Cardiac muscle cell (in vitro differentiated cells and primary cell): ENCODE measurements around the gene PRODH2. TPM values are rescaled to one million over a fixed set of nuclear protein-coding genes. Genes with fewer than 3 reads are reported as not detected.

Experiments
- DNase-seq, 2 donors: peaks; one replicate each; pipeline versions ENCODE4 v3.0.0 to v3.0.0-alpha.2; 2010 to 2017; ENCODE audit warnings: low read depth in 1 of 2, low spot score in 1 of 2
- H3K27ac ChIP-seq: fragments of 200-600 bp; sonication (generic); 2 replicates; pipeline ENCODE4 v1.5.1; 2016
- H3K27me3 ChIP-seq: fragments of 200-600 bp; sonication (generic); 2 replicates; pipeline ENCODE4 v1.6.0; 2016; ENCODE audit warnings: control low read depth
- H3K36me3 ChIP-seq: fragments of 200-600 bp; sonication (generic); 2 replicates; pipeline ENCODE4 v1.5.1; 2016; ENCODE audit warnings: control low read depth
- H3K4me1 ChIP-seq: fragments of 200-600 bp; sonication (generic); 2 replicates; pipeline ENCODE4 v1.8.1; 2017; ENCODE audit warnings: low read depth, mild to moderate bottlenecking, mixed run types
- H3K4me3 ChIP-seq: fragments of 200-600 bp; sonication (generic); 2 replicates; pipeline ENCODE4 v1.5.1; 2016; ENCODE audit warnings: mild to moderate bottlenecking
- H3K9me3 ChIP-seq: fragments of 200-600 bp; sonication (generic); 2 replicates; pipeline ENCODE4 v1.5.1; 2017; ENCODE audit warnings: low read depth, mild to moderate bottlenecking, control low read depth
- polyA plus RNA-seq: library from polyadenylated mRNA; unstranded; fragments of >200 nt; fragmentation: Nextera tagmentation; extraction: Ambion mirVana; gene quantifications from 2 replicates; pipeline ENCODE4 v1.2.1, GENCODE V29; 2016
- total RNA-seq: library from RNA; depleted of rRNA; stranded (reverse); fragments of >200 nt; gene quantifications from 2 replicates; pipeline ENCODE4 v1.2.3, GENCODE V29; 2016
- TF ChIP-seq, protein P1 (sequence below): IDR thresholded peaks from 2 replicates; pipeline ENCODE4 v1.5.1; 2012; ENCODE audit warnings: low read depth, mild to moderate bottlenecking, low read length

Gene PRODH2, protein sequence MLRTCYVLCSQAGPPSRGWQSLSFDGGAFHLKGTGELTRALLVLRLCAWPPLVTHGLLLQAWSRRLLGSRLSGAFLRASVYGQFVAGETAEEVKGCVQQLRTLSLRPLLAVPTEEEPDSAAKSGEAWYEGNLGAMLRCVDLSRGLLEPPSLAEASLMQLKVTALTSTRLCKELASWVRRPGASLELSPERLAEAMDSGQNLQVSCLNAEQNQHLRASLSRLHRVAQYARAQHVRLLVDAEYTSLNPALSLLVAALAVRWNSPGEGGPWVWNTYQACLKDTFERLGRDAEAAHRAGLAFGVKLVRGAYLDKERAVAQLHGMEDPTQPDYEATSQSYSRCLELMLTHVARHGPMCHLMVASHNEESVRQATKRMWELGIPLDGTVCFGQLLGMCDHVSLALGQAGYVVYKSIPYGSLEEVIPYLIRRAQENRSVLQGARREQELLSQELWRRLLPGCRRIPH
- total RNA-seq, result 0.09 TPM in 1 of 2 replicates, not detected in the other
- polyA plus RNA-seq, result not detected in 2 replicates

DNA sequence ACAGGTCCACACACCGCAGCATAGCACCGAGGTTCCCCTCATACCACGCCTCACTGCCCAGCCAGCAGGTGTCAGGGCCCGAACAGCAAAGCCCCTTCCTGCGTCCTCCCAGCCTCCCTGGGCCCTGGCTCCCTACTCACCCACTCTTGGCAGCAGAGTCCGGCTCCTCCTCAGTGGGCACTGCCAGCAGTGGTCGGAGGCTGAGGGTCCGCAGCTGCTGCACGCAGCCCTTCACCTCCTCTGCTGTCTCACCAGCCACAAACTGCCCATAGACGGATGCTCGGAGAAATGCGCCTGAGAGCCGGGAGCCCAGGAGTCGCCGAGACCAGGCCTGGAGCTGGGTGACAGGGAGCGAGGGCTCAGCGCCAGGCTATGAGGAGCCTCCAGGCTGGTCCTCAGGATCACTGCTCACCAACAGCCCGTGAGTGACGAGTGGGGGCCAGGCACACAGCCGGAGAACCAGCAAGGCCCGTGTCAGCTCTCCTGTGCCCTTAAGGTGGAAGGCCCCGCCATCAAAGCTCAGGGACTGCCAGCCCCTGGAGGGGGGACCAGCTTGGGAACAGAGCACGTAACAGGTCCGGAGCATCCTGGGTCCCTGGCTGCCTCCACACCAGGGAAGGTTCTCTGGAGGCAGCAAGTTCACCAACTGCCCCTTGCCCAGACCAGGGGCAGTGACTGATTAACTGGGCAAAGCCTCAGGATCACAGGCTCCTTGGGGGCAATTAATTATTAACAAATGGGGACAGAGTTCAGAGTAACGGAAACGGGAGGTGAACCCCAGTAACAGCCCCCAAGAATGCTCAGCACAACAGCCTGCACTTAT is at the start of gene PRODH2:
PRODH2 (minus strand) TSS at position 626 of the 823 bp plus-strand sequence; CDS start at position 586, 40 bp downstream.
- DNase-seq, result no peak
- H3K36me3 ChIP-seq, result no peaks in the 10 kb centered on the region
- no peak within 1 kb of the TSS for H3K27ac ChIP-seq
- no peak within 1 kb of the TSS for H3K4me3 ChIP-seq
- no peaks in the 10 kb centered on the region for H3K4me1 ChIP-seq
- TF ChIP-seq, protein P1, sequence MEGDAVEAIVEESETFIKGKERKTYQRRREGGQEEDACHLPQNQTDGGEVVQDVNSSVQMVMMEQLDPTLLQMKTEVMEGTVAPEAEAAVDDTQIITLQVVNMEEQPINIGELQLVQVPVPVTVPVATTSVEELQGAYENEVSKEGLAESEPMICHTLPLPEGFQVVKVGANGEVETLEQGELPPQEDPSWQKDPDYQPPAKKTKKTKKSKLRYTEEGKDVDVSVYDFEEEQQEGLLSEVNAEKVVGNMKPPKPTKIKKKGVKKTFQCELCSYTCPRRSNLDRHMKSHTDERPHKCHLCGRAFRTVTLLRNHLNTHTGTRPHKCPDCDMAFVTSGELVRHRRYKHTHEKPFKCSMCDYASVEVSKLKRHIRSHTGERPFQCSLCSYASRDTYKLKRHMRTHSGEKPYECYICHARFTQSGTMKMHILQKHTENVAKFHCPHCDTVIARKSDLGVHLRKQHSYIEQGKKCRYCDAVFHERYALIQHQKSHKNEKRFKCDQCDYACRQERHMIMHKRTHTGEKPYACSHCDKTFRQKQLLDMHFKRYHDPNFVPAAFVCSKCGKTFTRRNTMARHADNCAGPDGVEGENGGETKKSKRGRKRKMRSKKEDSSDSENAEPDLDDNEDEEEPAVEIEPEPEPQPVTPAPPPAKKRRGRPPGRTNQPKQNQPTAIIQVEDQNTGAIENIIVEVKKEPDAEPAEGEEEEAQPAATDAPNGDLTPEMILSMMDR, result no peak
- no peaks in the 10 kb centered on the region for H3K27me3 ChIP-seq
- H3K9me3 ChIP-seq, result no peaks in the 10 kb centered on the region

DNA sequence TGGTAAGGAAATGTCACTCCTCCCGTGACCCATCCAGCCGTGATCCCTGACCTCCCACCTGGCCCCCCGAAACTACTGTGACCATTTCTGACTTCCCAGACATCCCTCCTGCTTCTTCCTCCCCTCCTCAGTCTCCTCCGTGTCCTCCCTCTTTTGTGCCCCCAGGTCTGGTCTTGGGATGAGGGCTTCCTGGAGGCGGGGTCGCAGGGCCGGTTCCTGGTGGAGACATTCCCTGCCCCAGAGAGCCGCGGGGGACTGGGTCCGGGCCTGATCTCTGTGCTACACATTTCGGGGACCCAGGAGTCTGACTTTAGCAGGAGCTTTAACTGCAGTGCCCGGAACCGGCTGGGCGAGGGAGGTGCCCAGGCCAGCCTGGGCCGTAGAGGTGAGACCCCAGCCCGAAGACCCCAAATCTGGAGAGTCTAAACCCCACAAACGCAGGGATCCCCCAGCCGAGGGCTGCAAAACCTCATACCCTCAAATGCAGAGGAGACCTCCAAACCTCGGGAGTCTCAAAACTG is 49.1 kb upstream of the PRODH2 start:
- H3K36me3 ChIP-seq, result no peaks in the 10 kb centered on the region
- TF ChIP-seq, protein P1, result no peak
- DNase-seq, result no peak
- H3K27ac ChIP-seq, result no peak overlapping the region
- H3K27me3 ChIP-seq, result peaks cover 45% of the 10 kb centered on the region
- no peaks in the 10 kb centered on the region for H3K9me3 ChIP-seq
- H3K4me1 ChIP-seq, result no peaks in the 10 kb centered on the region
- H3K4me3 ChIP-seq, result no peak overlapping the region

DNA sequence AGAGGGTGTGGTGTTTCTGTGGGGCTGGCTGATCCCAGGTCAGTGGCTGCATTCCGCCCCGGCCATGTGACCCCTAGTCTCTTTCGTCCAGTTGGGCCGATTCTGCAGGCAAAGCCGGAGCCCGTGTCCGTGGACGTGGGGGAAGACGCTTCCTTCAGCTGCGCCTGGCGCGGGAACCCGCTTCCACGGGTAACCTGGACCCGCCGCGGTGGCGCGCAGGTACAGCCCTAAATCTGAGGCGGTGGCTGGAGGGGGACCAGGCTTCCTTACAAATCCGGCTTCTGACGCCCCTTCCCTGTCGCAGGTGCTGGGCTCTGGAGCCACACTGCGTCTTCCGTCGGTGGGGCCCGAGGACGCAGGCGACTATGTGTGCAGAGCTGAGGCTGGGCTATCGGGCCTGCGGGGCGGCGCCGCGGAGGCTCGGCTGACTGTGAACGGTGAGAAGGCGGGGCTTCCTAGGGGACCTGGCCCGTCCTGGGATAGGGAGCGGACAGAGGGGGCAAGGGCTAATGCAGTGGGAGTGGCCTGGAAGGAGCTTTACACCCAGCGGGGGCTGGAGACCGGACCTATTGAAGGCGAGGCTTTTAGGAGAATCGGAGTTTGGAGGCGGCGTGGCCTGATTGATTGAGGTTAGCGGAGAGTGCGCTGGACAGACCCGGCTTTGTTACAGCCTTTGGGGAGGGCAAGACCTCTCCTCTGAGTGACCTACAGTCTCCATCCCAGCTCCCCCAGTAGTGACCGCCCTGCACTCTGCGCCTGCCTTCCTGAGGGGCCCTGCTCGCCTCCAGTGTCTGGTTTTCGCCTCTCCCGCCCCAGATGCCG is 48.4 kb upstream of the PRODH2 start:
- no peaks in the 10 kb centered on the region for H3K9me3 ChIP-seq

DNA sequence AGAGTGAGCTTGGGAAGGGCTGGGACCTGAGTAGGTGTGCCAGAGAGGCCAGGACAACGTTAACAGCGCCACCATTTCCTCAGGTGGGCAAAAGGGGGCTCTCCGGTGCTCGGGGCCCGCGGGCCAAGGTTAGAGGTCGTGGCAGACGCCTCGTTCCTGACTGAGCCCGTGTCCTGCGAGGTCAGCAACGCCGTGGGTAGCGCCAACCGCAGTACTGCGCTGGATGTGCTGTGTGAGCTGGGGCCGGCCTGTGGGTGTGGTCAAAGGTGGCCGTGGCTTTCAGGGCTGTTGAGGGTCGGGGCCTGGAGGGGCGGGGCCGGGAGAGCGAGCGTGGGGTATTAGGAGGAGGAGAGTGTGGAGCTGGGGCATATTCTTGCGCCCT is 47.8 kb upstream of the PRODH2 start:
- Histone ChIP-seq H3K4me1 (peaks cover 4% of the 10 kb centered on the region), H3K27me3 (peaks cover 47% of the 10 kb centered on the region), H3K36me3 (no peaks in the 10 kb centered on the region), H3K4me3 (no peak overlapping the region), H3K9me3 (no peaks in the 10 kb centered on the region), H3K27ac (no peak overlapping the region)
- TF ChIP-seq, protein P1, result no peak
- DNase-seq, result no peak

More for the DNA sequence above, 48.4 kb upstream of the PRODH2 start:
- Histone ChIP-seq H3K27me3 (peaks cover 47% of the 10 kb centered on the region), H3K4me1 (peaks cover under 1% of the 10 kb centered on the region), H3K27ac (no peak overlapping the region), H3K36me3 (no peaks in the 10 kb centered on the region), H3K4me3 (no peak overlapping the region)
- TF ChIP-seq, protein P1, result no peak
- DNase-seq, result peak; percentile 32 to 88

DNA sequence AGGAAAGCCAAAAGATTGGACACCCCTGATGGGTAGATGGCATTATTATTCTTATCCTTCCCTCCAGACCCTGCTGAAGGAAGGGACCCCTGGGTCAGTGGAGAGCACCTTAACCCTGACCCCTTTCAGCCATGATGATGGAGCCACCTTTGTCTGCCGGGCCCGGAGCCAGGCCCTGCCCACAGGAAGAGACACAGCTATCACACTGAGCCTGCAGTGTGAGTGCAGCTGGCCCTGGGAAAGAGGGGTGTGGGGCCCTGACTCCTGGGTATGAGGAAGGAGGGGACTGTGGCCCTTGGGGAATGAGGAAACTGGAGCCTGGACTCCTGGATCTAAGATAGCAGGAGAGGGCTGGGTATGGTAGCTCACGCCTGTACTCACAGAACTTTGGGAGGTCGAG is 46.8 kb upstream of the PRODH2 start:
- DNase-seq, result no peak
- H3K4me3 ChIP-seq, result no peak overlapping the region
- no peaks in the 10 kb centered on the region for H3K36me3 ChIP-seq
- TF ChIP-seq, protein P1, result no peak
- peaks cover 47% of the 10 kb centered on the region for H3K27me3 ChIP-seq
- H3K27ac ChIP-seq, result no peak overlapping the region
- H3K4me1 ChIP-seq, result peaks cover 4% of the 10 kb centered on the region
- H3K9me3 ChIP-seq, result no peaks in the 10 kb centered on the region
